Panc1 (cell line): Measurements from ENCODE around the gene SMCR8.

Experiments
- POLR2AphosphoS5 ChIP-seq: IDR thresholded peaks from 2 replicates; pipeline ENCODE4 v1.6.1; 2012; ENCODE audit warnings: mild to moderate bottlenecking, low read depth, low read length, moderate library complexity
- SIN3A ChIP-seq: IDR thresholded peaks from 2 replicates; pipeline ENCODE4 v1.6.1; 2012; ENCODE audit warnings: low read depth, mild to moderate bottlenecking, low read length, moderate library complexity, borderline replicate concordance; ENCODE audit not compliant: insufficient read depth
- TCF7L2 ChIP-seq: IDR thresholded peaks from 2 replicates; pipeline ENCODE4 v1.6.1; 2011; ENCODE audit warnings: mild to moderate bottlenecking, low read depth, low read length, inconsistent platforms
- TF ChIP-seq, protein P1 (sequence below), 2 experiments: IDR thresholded peaks; 2 replicates each; pipeline ENCODE4 v1.6.1; 2011 to 2012; ENCODE audit warnings: low read depth in 2 of 2, control low read depth in 1 of 2, low read length in 1 of 2, mild to moderate bottlenecking in 1 of 2, moderate library complexity in 1 of 2; ENCODE audit not compliant: insufficient read depth in 1 of 2
- TF ChIP-seq, protein P2 (sequence below): fragments of 450-650 bp; IDR thresholded peaks from 2 replicates; pipeline ENCODE4 v1.5.1; 2017; ENCODE audit warnings: mild to moderate bottlenecking

DNA sequence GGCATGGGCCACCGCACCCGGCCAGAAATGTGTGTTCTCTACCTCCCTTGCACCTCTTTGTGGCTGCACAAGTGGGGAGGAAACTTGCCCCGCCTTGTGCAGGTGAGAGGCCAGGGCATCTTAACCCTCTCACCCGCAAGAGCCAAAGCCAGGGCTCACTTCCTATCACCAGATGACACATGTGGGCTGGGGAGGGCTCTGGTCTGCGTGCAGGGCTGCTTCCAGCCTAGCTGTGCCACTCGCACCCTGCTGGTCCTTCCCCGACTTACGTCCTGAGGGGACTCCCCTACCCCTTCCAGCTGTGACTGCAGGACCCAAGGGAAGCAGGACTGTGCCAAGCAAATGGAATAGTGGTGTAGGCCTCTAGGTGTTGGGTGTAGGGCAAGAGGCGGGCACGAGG is 47.7 kb upstream of the SMCR8 start:
- TF ChIP-seq, protein P1, sequence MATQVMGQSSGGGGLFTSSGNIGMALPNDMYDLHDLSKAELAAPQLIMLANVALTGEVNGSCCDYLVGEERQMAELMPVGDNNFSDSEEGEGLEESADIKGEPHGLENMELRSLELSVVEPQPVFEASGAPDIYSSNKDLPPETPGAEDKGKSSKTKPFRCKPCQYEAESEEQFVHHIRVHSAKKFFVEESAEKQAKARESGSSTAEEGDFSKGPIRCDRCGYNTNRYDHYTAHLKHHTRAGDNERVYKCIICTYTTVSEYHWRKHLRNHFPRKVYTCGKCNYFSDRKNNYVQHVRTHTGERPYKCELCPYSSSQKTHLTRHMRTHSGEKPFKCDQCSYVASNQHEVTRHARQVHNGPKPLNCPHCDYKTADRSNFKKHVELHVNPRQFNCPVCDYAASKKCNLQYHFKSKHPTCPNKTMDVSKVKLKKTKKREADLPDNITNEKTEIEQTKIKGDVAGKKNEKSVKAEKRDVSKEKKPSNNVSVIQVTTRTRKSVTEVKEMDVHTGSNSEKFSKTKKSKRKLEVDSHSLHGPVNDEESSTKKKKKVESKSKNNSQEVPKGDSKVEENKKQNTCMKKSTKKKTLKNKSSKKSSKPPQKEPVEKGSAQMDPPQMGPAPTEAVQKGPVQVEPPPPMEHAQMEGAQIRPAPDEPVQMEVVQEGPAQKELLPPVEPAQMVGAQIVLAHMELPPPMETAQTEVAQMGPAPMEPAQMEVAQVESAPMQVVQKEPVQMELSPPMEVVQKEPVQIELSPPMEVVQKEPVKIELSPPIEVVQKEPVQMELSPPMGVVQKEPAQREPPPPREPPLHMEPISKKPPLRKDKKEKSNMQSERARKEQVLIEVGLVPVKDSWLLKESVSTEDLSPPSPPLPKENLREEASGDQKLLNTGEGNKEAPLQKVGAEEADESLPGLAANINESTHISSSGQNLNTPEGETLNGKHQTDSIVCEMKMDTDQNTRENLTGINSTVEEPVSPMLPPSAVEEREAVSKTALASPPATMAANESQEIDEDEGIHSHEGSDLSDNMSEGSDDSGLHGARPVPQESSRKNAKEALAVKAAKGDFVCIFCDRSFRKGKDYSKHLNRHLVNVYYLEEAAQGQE (IDR thresholded peaks at IDR 0.05; ENCODE audit: insufficient read depth in 1 of 2, low read depth in 2 of 2, low read length in 1 of 2), result no peak
- TF ChIP-seq, protein P2, sequence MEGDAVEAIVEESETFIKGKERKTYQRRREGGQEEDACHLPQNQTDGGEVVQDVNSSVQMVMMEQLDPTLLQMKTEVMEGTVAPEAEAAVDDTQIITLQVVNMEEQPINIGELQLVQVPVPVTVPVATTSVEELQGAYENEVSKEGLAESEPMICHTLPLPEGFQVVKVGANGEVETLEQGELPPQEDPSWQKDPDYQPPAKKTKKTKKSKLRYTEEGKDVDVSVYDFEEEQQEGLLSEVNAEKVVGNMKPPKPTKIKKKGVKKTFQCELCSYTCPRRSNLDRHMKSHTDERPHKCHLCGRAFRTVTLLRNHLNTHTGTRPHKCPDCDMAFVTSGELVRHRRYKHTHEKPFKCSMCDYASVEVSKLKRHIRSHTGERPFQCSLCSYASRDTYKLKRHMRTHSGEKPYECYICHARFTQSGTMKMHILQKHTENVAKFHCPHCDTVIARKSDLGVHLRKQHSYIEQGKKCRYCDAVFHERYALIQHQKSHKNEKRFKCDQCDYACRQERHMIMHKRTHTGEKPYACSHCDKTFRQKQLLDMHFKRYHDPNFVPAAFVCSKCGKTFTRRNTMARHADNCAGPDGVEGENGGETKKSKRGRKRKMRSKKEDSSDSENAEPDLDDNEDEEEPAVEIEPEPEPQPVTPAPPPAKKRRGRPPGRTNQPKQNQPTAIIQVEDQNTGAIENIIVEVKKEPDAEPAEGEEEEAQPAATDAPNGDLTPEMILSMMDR, result no peak
- no peak for TF ChIP-seq POLR2AphosphoS5
- no peak for TF ChIP-seq SIN3A
- TF ChIP-seq TCF7L2, result no peak
